Body of pancreas (tissue), 4 donors: ENCODE results near the gene EVA1A. TPM values are rescaled to one million over a fixed set of nuclear protein-coding genes. Genes with fewer than 3 reads are reported as not detected.
"Not testable (repeated sequence)": the region's sequence is repeated elsewhere in the genome, so short reads cannot be mapped to it uniquely, and the experiment has no call there.

ENCODE experiments used
- ATAC-seq: fragments of 150-250 bp; one replicate; pipeline ENCODE4 v1.9.1; 2016
- DNase-seq, 4 donors: peaks; one replicate each; pipeline ENCODE4 v3.0.0-alpha.2; 2019
- H3K27ac ChIP-seq, 4 donors: fragments of 200-600 bp; sonication (generic); 1 replicate in 3 of 4; 2 replicates in 1 of 4; pipeline versions ENCODE4 v1.5.1 to v1.6.1; 2016 to 2019; ENCODE audit warnings: mild to moderate bottlenecking in 1 of 4, mixed read lengths in 1 of 4, moderate library complexity in 1 of 4
- H3K27me3 ChIP-seq, 2 donors: fragments of 200-600 bp; sonication (generic); one replicate each; pipeline ENCODE4 v1.6.0; 2016; ENCODE audit warnings: mild to moderate bottlenecking in 1 of 2
- H3K36me3 ChIP-seq, 2 donors: fragments of 200-600 bp; sonication (generic); replicated peaks in 1 of 2; 2 replicates each; pipeline ENCODE4 v1.5.1; 2016; ENCODE audit warnings: low read depth in 2 of 2; ENCODE audit not compliant: insufficient read depth in 1 of 2
- H3K4me1 ChIP-seq: fragments of 200-600 bp; sonication (generic); one replicate; pipeline ENCODE4 v1.6.0; 2016
- H3K4me3 ChIP-seq, 2 donors: fragments of 200-600 bp; sonication (generic); 1 replicate in 1 of 2; 2 replicates in 1 of 2; pipeline ENCODE4 v1.5.1; 2016 to 2019
- H3K9me3 ChIP-seq, 3 donors: fragments of 200-600 bp; sonication (generic); 1 replicate in 2 of 3; 2 replicates in 1 of 3; pipeline ENCODE4 v1.5.1; 2016
- CTCF ChIP-seq, 7 experiments: fragments of 450-650 bp in 4 of 7; fragments of 200-600 bp in 3 of 7; sonication (generic) in 3 of 7; IDR thresholded peaks; one replicate each; pipeline ENCODE4 v1.5.1; 2016 to 2019; ENCODE audit warnings: antibody characterized with exemption in 7 of 7
- POLR2A ChIP-seq, 3 donors: fragments of 450-650 bp; IDR thresholded peaks; one replicate each; pipeline ENCODE4 v1.6.1; 2016; ENCODE audit warnings: antibody characterized with exemption in 3 of 3, mild to moderate bottlenecking in 2 of 3
- WGBS, 2 donors: methylation state at CpG; one replicate each; pipeline ENCODE4 v1.1.5; 2017; 5-methylcytosine and 5-hydroxymethylcytosine counted together
- intact Hi-C: fragments of 100-400 bp; cut with DNase I; formaldehyde crosslinking; loops from one replicate; pipeline ENCODE4 v1.15.1; 2023
- total RNA-seq, 2 donors: library from RNA; depleted of rRNA; stranded (reverse); fragments of >200 nt; gene quantifications; one replicate each; pipeline ENCODE4 v1.1.0, GENCODE V29; 2016

The EVA1A gene
- total RNA-seq, 2 donors from 2014 or later = 27.5 to 31.3 TPM

GRCh38 chr2:75489721-75490120 lies 71.0 kb downstream of the EVA1A start:
- 92 to 95% methylated on average over 2 of the region's 2 CpGs for WGBS, 2 donors
- Histone ChIP-seq H3K4me1 (no peaks in the 10 kb centered on the region), H3K36me3 (no peaks in the 10 kb centered on the region), H3K4me3 (no peak overlapping the region), H3K27ac (no peak overlapping the region), H3K27me3 (no peaks in the 10 kb centered on the region), H3K9me3 (no peaks in the 10 kb centered on the region)
- ATAC-seq = no peak
- intact Hi-C loops = no loop called here
- no peak for TF ChIP-seq CTCF (IDR thresholded peaks at IDR 0.05)
- no peak for TF ChIP-seq POLR2A (IDR thresholded peaks at IDR 0.05)
- DNase-seq = no peak

- ATAC-seq = no peak
These were observed 72.6 kb downstream of the EVA1A start for GRCh38 chr2:75488157-75488556.

GRCh38 chr2:75486735-75487134 lies 74.0 kb downstream of the EVA1A start:
- H3K27ac ChIP-seq, H3K9me3 ChIP-seq, H3K4me1 ChIP-seq, H3K27me3 ChIP-seq, H3K36me3 ChIP-seq, ATAC-seq, H3K4me3 ChIP-seq, DNase-seq, intact Hi-C loops: not testable (repeated sequence)
- WGBS, 2 donors = 92 to 94% methylated on average over 2 of the region's 2 CpGs

More at GRCh38 chr2:75488157-75488556, 72.6 kb downstream of the EVA1A start:
- Histone ChIP-seq H3K27me3 (no peaks in the 10 kb centered on the region), H3K36me3 (no peaks in the 10 kb centered on the region), H3K4me1 (no peaks in the 10 kb centered on the region), H3K27ac (no peak overlapping the region), H3K4me3 (no peak overlapping the region), H3K9me3 (no peaks in the 10 kb centered on the region)
- WGBS, 2 donors = 93 to 94% methylated on average over 1 of the region's 1 CpG
- TF ChIP-seq POLR2A (IDR thresholded peaks at IDR 0.05) (no peak), CTCF (IDR thresholded peaks at IDR 0.05) (no peak)
- no peak for DNase-seq
- intact Hi-C loops = no loop called here

- TF ChIP-seq POLR2A (IDR thresholded peaks at IDR 0.05) (no peak), CTCF (IDR thresholded peaks at IDR 0.05) (no peak)
- WGBS, 2 donors = 97 to 100% methylated on average over 1 of the region's 1 CpG
These were observed 75.9 kb downstream of the EVA1A start for GRCh38 chr2:75484840-75485239.

GRCh38 chr2:75483878-75484277 lies 76.9 kb downstream of the EVA1A start:
- TF ChIP-seq POLR2A (IDR thresholded peaks at IDR 0.05) (no peak), CTCF (IDR thresholded peaks at IDR 0.05) (no peak)

More at GRCh38 chr2:75484840-75485239, 75.9 kb downstream of the EVA1A start:
- no peaks in the 10 kb centered on the region for H3K36me3 ChIP-seq
- no peaks in the 10 kb centered on the region for H3K27me3 ChIP-seq
- H3K27ac ChIP-seq = no peak overlapping the region
- H3K9me3 ChIP-seq = no peaks in the 10 kb centered on the region
- no peak for ATAC-seq
- no peak for DNase-seq
- no peak overlapping the region for H3K4me3 ChIP-seq
- intact Hi-C loops = no loop called here
- H3K4me1 ChIP-seq = peaks cover 10% of the 10 kb centered on the region

More at GRCh38 chr2:75483878-75484277, 76.9 kb downstream of the EVA1A start:
- H3K9me3 ChIP-seq = no peaks in the 10 kb centered on the region
- peaks cover 10% of the 10 kb centered on the region for H3K4me1 ChIP-seq
- DNase-seq (no peak), ATAC-seq (no peak)
- WGBS, 2 donors = 86 to 92% methylated on average over 6 of the region's 6 CpGs
- intact Hi-C loops = no loop called here
- H3K27me3 ChIP-seq = no peaks in the 10 kb centered on the region
- H3K27ac ChIP-seq = no peak overlapping the region
- H3K4me3 ChIP-seq = no peak overlapping the region
- no peaks in the 10 kb centered on the region for H3K36me3 ChIP-seq
